ENCODE results near the gene RAET1G. TPM values are rescaled to one million over a fixed set of nuclear protein-coding genes. Genes with fewer than 3 reads are reported as not detected.
"Not testable (repeated sequence)": the region's sequence is repeated elsewhere in the genome, so short reads cannot be mapped to it uniquely, and the experiment has no call there.

RAET1G gene
- total RNA-seq, 1 donor from 2014 or later, result not detected

- no peak overlapping the region for H3K4me3 ChIP-seq (ENCODE audit: low read depth, low read length)
- no peak for DNase-seq (ENCODE audit: low read depth)
- no peak for TF ChIP-seq CTCF (conservative IDR thresholded peaks at IDR 0.05; ENCODE audit: low read depth, low read length)
These were observed 1.4 kb upstream of the RAET1G start for GRCh38 chr6:149924206-149924932.

- no peak for TF ChIP-seq CTCF (conservative IDR thresholded peaks at IDR 0.05; ENCODE audit: low read depth, low read length)
- no peak for DNase-seq (ENCODE audit: low read depth)
- H3K4me3 ChIP-seq (ENCODE audit: low read depth, low read length), result peak overlapping the region; percentile 64
These were observed 536 bp upstream of the RAET1G start for GRCh38 chr6:149923327-149923986.

GRCh38 chr6:149922091-149922490, 830 bp downstream of the RAET1G start:
- H3K4me3 ChIP-seq (ENCODE audit: low read depth, low read length); DNase-seq (ENCODE audit: low read depth): not testable (repeated sequence)

- no peak for DNase-seq (ENCODE audit: low read depth)
- TF ChIP-seq CTCF (conservative IDR thresholded peaks at IDR 0.05; ENCODE audit: low read depth, low read length), result no peak
- H3K4me3 ChIP-seq (ENCODE audit: low read depth, low read length), result no peak overlapping the region
These were observed 1.6 kb downstream of the RAET1G start for GRCh38 chr6:149921361-149921760.

- TF ChIP-seq CTCF (conservative IDR thresholded peaks at IDR 0.05; ENCODE audit: low read depth, low read length), result no peak
These were observed 3.1 kb downstream of the RAET1G start for GRCh38 chr6:149919834-149920225.

GRCh38 chr6:149919126-149919833, 3.6 kb downstream of the RAET1G start:
- not testable (repeated sequence) for DNase-seq (ENCODE audit: low read depth); H3K4me3 ChIP-seq (ENCODE audit: low read depth, low read length)

More at GRCh38 chr6:149919834-149920225, 3.1 kb downstream of the RAET1G start:
- no peak for DNase-seq (ENCODE audit: low read depth)
- H3K4me3 ChIP-seq (ENCODE audit: low read depth, low read length), result no peak overlapping the region

GRCh38 chr6:149918151-149918905, 4.6 kb downstream of the RAET1G start:
- no peak for TF ChIP-seq CTCF (conservative IDR thresholded peaks at IDR 0.05; ENCODE audit: low read depth, low read length)
- no peak overlapping the region for H3K4me3 ChIP-seq (ENCODE audit: low read depth, low read length)
- no peak for DNase-seq (ENCODE audit: low read depth)
